Measurements from ENCODE around the gene SMIM23. TPM values are rescaled to one million over a fixed set of nuclear protein-coding genes. Genes with fewer than 3 reads are reported as not detected.

The SMIM23 gene
- total RNA-seq, 1 experiment from 2014 or later: not detected

GRCh38 chr5:171766875-171767274 is 18.7 kb upstream of the SMIM23 start:
- DNase-seq: no peak
- H3K4me1 ChIP-seq (replicated peaks; ENCODE audit: insufficient read depth): no peaks in the 10 kb centered on the region
- H3K79me2 ChIP-seq (ENCODE audit: low read depth): no peaks in the 10 kb centered on the region
- H3K4me2 ChIP-seq: no peak overlapping the region
- H3K36me3 ChIP-seq (ENCODE audit: low read depth): no peaks in the 10 kb centered on the region
- CTCF ChIA-PET: no interaction called here
- H2AFZ ChIP-seq: no peak overlapping the region
- POLR2A ChIA-PET (ENCODE audit: unreplicated experiment): no interaction called here
- no TSS peak for BruUV-seq (replicated peaks)
- no peaks in the 10 kb centered on the region for H3K27me3 ChIP-seq (ENCODE audit: insufficient read depth, low read depth)
- H3F3A ChIP-seq (ENCODE audit: insufficient read depth, low read depth): no peaks in the 10 kb centered on the region
- no peak for TF ChIP-seq EZH2 (IDR thresholded peaks at IDR 0.05; ENCODE audit: low read depth)
- no peak for TF ChIP-seq CTCF (conservative IDR thresholded peaks at IDR 0.05)
- H4K20me1 ChIP-seq (ENCODE audit: insufficient read depth): no peaks in the 10 kb centered on the region
- no peak overlapping the region for H3K4me3 ChIP-seq
- no peak overlapping the region for H3K27ac ChIP-seq
- H3K9me3 ChIP-seq (ENCODE audit: insufficient read depth, low read depth): peaks cover 6% of the 10 kb centered on the region; the same call in 1 of the 2 replicates
- intact Hi-C loops (cut with micrococcal nuclease; ENCODE audit: unreplicated experiment): no loop called here
- H3K9me2 ChIP-seq (ENCODE audit: insufficient read depth): no peaks in the 10 kb centered on the region

- no peaks in the 10 kb centered on the region for H3F3A ChIP-seq (ENCODE audit: insufficient read depth, low read depth)
- no peaks in the 10 kb centered on the region for H3K79me2 ChIP-seq (ENCODE audit: low read depth)
- BruUV-seq (replicated peaks): no TSS peak
- H3K4me3 ChIP-seq: no peak overlapping the region
- H3K4me2 ChIP-seq: no peak overlapping the region
- no peaks in the 10 kb centered on the region for H3K27me3 ChIP-seq (ENCODE audit: insufficient read depth, low read depth)
- H2AFZ ChIP-seq: no peak overlapping the region
- POLR2A ChIA-PET (ENCODE audit: unreplicated experiment): no interaction called here
- H3K27ac ChIP-seq: no peak overlapping the region
- no peaks in the 10 kb centered on the region for H3K4me1 ChIP-seq (replicated peaks; ENCODE audit: insufficient read depth)
- intact Hi-C loops (cut with micrococcal nuclease; ENCODE audit: unreplicated experiment): no loop called here
- no peaks in the 10 kb centered on the region for H3K9me2 ChIP-seq (ENCODE audit: insufficient read depth)
- H3K36me3 ChIP-seq (ENCODE audit: low read depth): no peaks in the 10 kb centered on the region
- H3K9me3 ChIP-seq (ENCODE audit: insufficient read depth, low read depth): peaks cover 6% of the 10 kb centered on the region; the same call in 1 of the 2 replicates
- DNase-seq: no peak
- CTCF ChIA-PET: no interaction called here
- TF ChIP-seq EZH2 (IDR thresholded peaks at IDR 0.05; ENCODE audit: low read depth): no peak
- TF ChIP-seq CTCF (conservative IDR thresholded peaks at IDR 0.05): no peak
- no peaks in the 10 kb centered on the region for H4K20me1 ChIP-seq (ENCODE audit: insufficient read depth)
Measured at GRCh38 chr5:171770153-171770552, 15.5 kb upstream of the SMIM23 start.

- Histone ChIP-seq H3K9me3 (ENCODE audit: insufficient read depth, low read depth) (peaks cover 6% of the 10 kb centered on the region; the same call in 1 of the 2 replicates), H3K27ac (no peak overlapping the region), H3K36me3 (ENCODE audit: low read depth) (no peaks in the 10 kb centered on the region), H4K20me1 (ENCODE audit: insufficient read depth) (no peaks in the 10 kb centered on the region), H3F3A (ENCODE audit: insufficient read depth, low read depth) (no peaks in the 10 kb centered on the region), H2AFZ (no peak overlapping the region), H3K4me2 (no peak overlapping the region), H3K27me3 (ENCODE audit: insufficient read depth, low read depth) (no peaks in the 10 kb centered on the region; the same call in 1 of the 2 replicates), H3K9me2 (ENCODE audit: insufficient read depth) (no peaks in the 10 kb centered on the region), H3K4me1 (replicated peaks; ENCODE audit: insufficient read depth) (no peaks in the 10 kb centered on the region), H3K79me2 (ENCODE audit: low read depth) (no peaks in the 10 kb centered on the region), H3K4me3 (no peak overlapping the region)
- DNase-seq: no peak
- CTCF ChIA-PET: no interaction called here
- POLR2A ChIA-PET (ENCODE audit: unreplicated experiment): no interaction called here
- TF ChIP-seq EZH2 (IDR thresholded peaks at IDR 0.05; ENCODE audit: low read depth): no peak
- no peak for TF ChIP-seq CTCF (conservative IDR thresholded peaks at IDR 0.05)
- intact Hi-C loops (cut with micrococcal nuclease; ENCODE audit: unreplicated experiment): no loop called here
- no TSS peak for BruUV-seq (replicated peaks)
Measured at GRCh38 chr5:171771856-171772255, 13.8 kb upstream of the SMIM23 start.
